Neuronal stem cell (in vitro differentiated cells): ENCODE results near the gene RNF40.

Experiments
- DNase-seq: peaks from one replicate; pipeline ENCODE4 v3.0.0-alpha.2; 2013; ENCODE audit warnings: low spot score
- H2AFZ ChIP-seq: one replicate; pipeline ENCODE4 v1.6.1; 2013; ENCODE audit warnings: mild to moderate bottlenecking, low read length, inconsistent platforms
- H2AK5ac ChIP-seq: 2 replicates; pipeline ENCODE4 v1.6.1; 2013; ENCODE audit warnings: low read depth, mild to moderate bottlenecking, inconsistent platforms, low read length, moderate library complexity, mixed read lengths
- H2BK120ac ChIP-seq: 2 replicates; pipeline ENCODE4 v1.6.1; 2013; ENCODE audit warnings: low read depth, mild to moderate bottlenecking, inconsistent platforms, low read length, moderate library complexity, mixed read lengths
- H2BK12ac ChIP-seq: one replicate; pipeline ENCODE4 v1.6.1; 2013; ENCODE audit warnings: low read length, inconsistent platforms
- H2BK15ac ChIP-seq: 2 replicates; pipeline ENCODE4 v1.6.1; 2013; ENCODE audit warnings: mild to moderate bottlenecking, low read length, inconsistent platforms, mixed read lengths
- H2BK5ac ChIP-seq: one replicate; pipeline ENCODE4 v1.6.1; 2013; ENCODE audit warnings: inconsistent platforms, mild to moderate bottlenecking, low read length, moderate library complexity
- H3K14ac ChIP-seq: one replicate; pipeline ENCODE4 v1.6.1; 2013; ENCODE audit warnings: low read length, inconsistent platforms
- H3K18ac ChIP-seq: 2 replicates; pipeline ENCODE4 v1.6.1; 2013; ENCODE audit warnings: low read length, inconsistent platforms
- H3K23ac ChIP-seq: 2 replicates; pipeline ENCODE4 v1.6.1; 2013; ENCODE audit warnings: low read depth, mild to moderate bottlenecking, mixed read lengths, low read length, inconsistent platforms; ENCODE audit not compliant: poor library complexity
- H3K27ac ChIP-seq: replicated peaks from 3 replicates; pipeline ENCODE4 v1.5.1; 2013; ENCODE audit warnings: low read length, inconsistent platforms
- H3K27me3 ChIP-seq, 3 experiments: 2 replicates each; pipeline ENCODE4 v1.6.1; 2013; ENCODE audit warnings: low read length in 3 of 3, mild to moderate bottlenecking in 2 of 3, inconsistent platforms in 1 of 3, low read depth in 1 of 3, mixed read lengths in 1 of 3, moderate library complexity in 1 of 3; ENCODE audit not compliant: control insufficient read depth in 3 of 3, insufficient read depth in 3 of 3
- H3K36me3 ChIP-seq, 2 donors: replicated peaks in 1 of 2; 2 replicates each; pipeline ENCODE4 v1.6.1; 2013; ENCODE audit warnings: low read length in 2 of 2; ENCODE audit not compliant: control insufficient read depth in 2 of 2, insufficient read depth in 2 of 2
- H3K4ac ChIP-seq: 2 replicates; pipeline ENCODE4 v1.6.1; 2013; ENCODE audit warnings: inconsistent platforms, mild to moderate bottlenecking, low read length, moderate library complexity
- H3K4me1 ChIP-seq, 2 donors: 1 replicate in 1 of 2; 2 replicates in 1 of 2; pipeline ENCODE4 v1.6.1; 2013; ENCODE audit warnings: low read length in 2 of 2, low read depth in 1 of 2; ENCODE audit not compliant: control insufficient read depth in 2 of 2, insufficient read depth in 1 of 2
- H3K4me2 ChIP-seq: one replicate; pipeline ENCODE4 v1.6.1; 2013; ENCODE audit warnings: mild to moderate bottlenecking, low read length, inconsistent platforms; ENCODE audit not compliant: insufficient read depth, poor library complexity, severe bottlenecking
- H3K4me3 ChIP-seq, 2 donors: 2 replicates each; pipeline ENCODE4 v1.5.1; 2013; ENCODE audit warnings: low read length in 2 of 2, mild to moderate bottlenecking in 2 of 2, inconsistent platforms in 1 of 2, moderate library complexity in 1 of 2
- H3K79me1 ChIP-seq: one replicate; pipeline ENCODE4 v1.6.1; 2013; ENCODE audit warnings: low read depth, mild to moderate bottlenecking, inconsistent platforms, low read length, moderate library complexity
- H3K9ac ChIP-seq: one replicate; pipeline ENCODE4 v1.6.1; 2013; ENCODE audit warnings: mild to moderate bottlenecking, low read depth, low read length, inconsistent platforms; ENCODE audit not compliant: poor library complexity
- H3K9me3 ChIP-seq, 2 donors: replicated peaks in 1 of 2; 2 replicates each; pipeline versions ENCODE3 to v1.6.1; 2013; ENCODE audit warnings: low read length in 2 of 2, mild to moderate bottlenecking in 2 of 2, inconsistent platforms in 1 of 2, low read depth in 1 of 2, mixed read lengths in 1 of 2, moderate library complexity in 1 of 2; ENCODE audit not compliant: control insufficient read depth in 2 of 2, insufficient read depth in 1 of 2
- H4K8ac ChIP-seq: one replicate; pipeline ENCODE4 v1.6.1; 2013; ENCODE audit warnings: low read depth, mild to moderate bottlenecking, inconsistent platforms, low read length, moderate library complexity
- H4K91ac ChIP-seq: one replicate; pipeline ENCODE4 v1.6.1; 2013; ENCODE audit warnings: low read length, low read depth, mild to moderate bottlenecking, inconsistent platforms; ENCODE audit not compliant: poor library complexity
- WGBS, 2 donors: extraction: QIAGEN DNeasy Blood & Tissue Kit; methylation state at CpG; one replicate each; pipeline ENCODE4 v1.1.7; 2013; ENCODE audit warnings: missing lambda C conversion rate in 2 of 2, mixed read lengths in 1 of 2; ENCODE audit not compliant: insufficient read length in 2 of 2, insufficient replicate concordance in 1 of 2; ENCODE audit errors: extremely low coverage in 2 of 2; 5-methylcytosine and 5-hydroxymethylcytosine counted together

RNF40 gene

DNA sequence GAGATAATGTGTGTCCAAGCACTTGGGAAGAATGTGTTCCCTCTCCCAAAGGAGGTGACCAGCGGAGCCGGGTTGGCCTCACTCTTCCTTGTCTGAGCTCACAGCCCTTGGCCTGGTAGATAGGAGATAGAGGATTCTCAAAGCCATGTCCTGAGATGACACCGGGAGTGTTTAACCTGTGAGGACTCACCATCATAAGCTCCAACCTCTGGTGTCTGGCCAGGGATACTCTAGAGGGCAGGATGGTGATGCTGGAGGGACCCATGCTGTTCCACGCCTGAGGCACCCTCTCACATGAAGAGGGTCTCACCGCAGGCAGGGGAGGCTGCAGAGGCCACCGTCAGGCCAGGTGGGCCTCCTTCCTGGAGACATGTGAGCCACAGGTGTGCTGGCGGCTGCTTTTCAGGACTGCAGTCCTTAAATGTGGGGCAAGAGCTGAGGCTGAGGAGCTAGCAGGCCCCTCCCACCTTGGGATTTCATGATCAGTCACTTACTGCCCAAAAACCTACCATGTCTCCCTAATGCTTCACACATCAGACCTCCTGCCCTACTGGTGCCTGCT lies 31.5 kb downstream of the RNF40 start:
- H3K18ac ChIP-seq = no peak overlapping the region
- peak overlapping the region; percentile 4 for H3K14ac ChIP-seq
- H3K4me1 ChIP-seq = no peaks in the 10 kb centered on the region
- DNase-seq = no peak
- H4K8ac ChIP-seq = no peak overlapping the region
- H2BK120ac ChIP-seq = no peak overlapping the region
- H2BK12ac ChIP-seq = peak overlapping the region; percentile 97
- H4K91ac ChIP-seq = no peak overlapping the region
- H2BK15ac ChIP-seq = no peak overlapping the region
- H2AFZ ChIP-seq = no peak overlapping the region
- H3K27me3 ChIP-seq = peaks cover 0 to 5% (median 0%) of the 10 kb centered on the region in 3 experiments
- no peak overlapping the region for H3K4me3 ChIP-seq
- no CpG with 5 or more reads among the region's 7 CpGs for WGBS, 2 donors
- no peaks in the 10 kb centered on the region for H3K79me1 ChIP-seq
- H3K23ac ChIP-seq = no peak overlapping the region
- H3K9ac ChIP-seq = no peak overlapping the region
- H3K4ac ChIP-seq = no peak overlapping the region
- no peaks in the 10 kb centered on the region for H3K9me3 ChIP-seq
- H3K27ac ChIP-seq = no peak overlapping the region
- no peak overlapping the region for H3K4me2 ChIP-seq
- peak overlapping the region; percentile 58 for H2AK5ac ChIP-seq
- H3K36me3 ChIP-seq = no peaks in the 10 kb centered on the region
- no peak overlapping the region for H2BK5ac ChIP-seq

DNA sequence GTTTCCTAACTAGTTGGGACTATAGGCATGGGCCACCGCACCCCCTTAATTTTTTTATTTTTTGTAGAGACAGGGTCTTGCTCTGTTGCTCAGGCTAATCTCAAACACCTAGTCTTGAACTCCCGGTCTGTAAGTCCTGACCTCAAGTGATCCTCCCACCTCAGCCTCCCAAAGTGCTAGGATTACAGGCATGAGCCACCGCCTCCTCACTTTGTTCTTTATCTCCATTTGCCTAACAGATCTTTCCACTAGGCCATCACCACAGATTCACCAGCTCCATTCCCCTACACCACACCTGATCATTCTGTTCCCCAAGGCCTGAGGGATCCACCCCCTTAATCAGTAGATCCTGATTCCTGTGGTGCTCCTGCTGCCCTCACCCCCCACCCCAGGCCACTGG lies 32.5 kb downstream of the RNF40 start:
- Histone ChIP-seq H3K9ac (no peak overlapping the region), H3K27ac (no peak overlapping the region), H3K4ac (no peak overlapping the region), H4K8ac (no peak overlapping the region), H2AFZ (no peak overlapping the region), H3K9me3 (no peaks in the 10 kb centered on the region), H2BK12ac (no peak overlapping the region), H3K79me1 (no peaks in the 10 kb centered on the region), H3K14ac (no peak overlapping the region), H2BK120ac (no peak overlapping the region), H3K4me2 (no peak overlapping the region), H2BK5ac (no peak overlapping the region), H3K36me3 (no peaks in the 10 kb centered on the region), H3K4me1 (no peaks in the 10 kb centered on the region), H4K91ac (no peak overlapping the region), H3K18ac (no peak overlapping the region), H2BK15ac (no peak overlapping the region), H3K27me3 (peaks cover 0 to 5% (median 0%) of the 10 kb centered on the region in 3 experiments), H3K23ac (no peak overlapping the region), H3K4me3 (no peak overlapping the region), H2AK5ac (no peak overlapping the region)
- no peak for DNase-seq
- no CpG with 5 or more reads among the region's 3 CpGs for WGBS, 2 donors

GRCh38 chr16:30797670-30798309 lies 35.7 kb downstream of the RNF40 start:
- Histone ChIP-seq H3K27me3 (peaks cover 0 to 5% (median 0%) of the 10 kb centered on the region in 3 experiments), H3K14ac (no peak overlapping the region), H3K9ac (no peak overlapping the region), H4K91ac (no peak overlapping the region), H3K9me3 (no peaks in the 10 kb centered on the region), H3K4ac (no peak overlapping the region), H2BK12ac (no peak overlapping the region), H3K18ac (no peak overlapping the region), H3K4me1 (no peaks in the 10 kb centered on the region), H2BK5ac (no peak overlapping the region), H2AK5ac (no peak overlapping the region), H3K23ac (no peak overlapping the region), H3K36me3 (no peaks in the 10 kb centered on the region), H3K27ac (no peak overlapping the region), H4K8ac (no peak overlapping the region), H3K4me2 (no peak overlapping the region), H2AFZ (no peak overlapping the region), H3K79me1 (no peaks in the 10 kb centered on the region), H2BK120ac (no peak overlapping the region), H2BK15ac (no peak overlapping the region), H3K4me3 (no peak overlapping the region)
- DNase-seq = no peak
- WGBS, 2 donors = no CpG with 5 or more reads among the region's 8 CpGs

- Histone ChIP-seq H4K8ac (no peak overlapping the region), H3K9me3 (no peaks in the 10 kb centered on the region), H2AK5ac (no peak overlapping the region), H3K79me1 (no peaks in the 10 kb centered on the region), H3K4me1 (peaks cover 3 to 7% of the 10 kb centered on the region in 2 donors), H3K27ac (no peak overlapping the region), H3K14ac (no peak overlapping the region), H3K4me3 (no peak overlapping the region), H2BK15ac (no peak overlapping the region), H3K4me2 (no peak overlapping the region), H3K36me3 (no peaks in the 10 kb centered on the region), H4K91ac (no peak overlapping the region), H3K9ac (no peak overlapping the region), H2AFZ (peak overlapping the region; percentile 74), H3K27me3 (peaks cover 0 to 2% (median 0%) of the 10 kb centered on the region in 3 experiments), H2BK5ac (no peak overlapping the region), H3K4ac (no peak overlapping the region), H2BK120ac (no peak overlapping the region), H3K18ac (no peak overlapping the region), H3K23ac (no peak overlapping the region), H2BK12ac (no peak overlapping the region)
- no CpG with 5 or more reads among the region's 3 CpGs for WGBS, 2 donors
- DNase-seq = no peak
Observed at GRCh38 chr16:30802936-30803335, 40.8 kb downstream of the RNF40 start.
